Pancreas (tissue), 10 donors: ENCODE results near the gene OR10J1. TPM values are rescaled to one million over a fixed set of nuclear protein-coding genes. Genes with fewer than 3 reads are reported as not detected.

Experiments used
- ATAC-seq, 4 donors: fragments of 200-7000 bp; cut with Tn5 transposase; one replicate each; pipeline versions ENCODE4 v1.8.0 to v1.9.1; 2020; ENCODE audit warnings: mild to moderate bottlenecking in 4 of 4, moderate library complexity in 4 of 4
- DNase-seq, 6 donors: peaks; one replicate each; pipeline ENCODE4 v3.0.0-alpha.2; 2020
- FAIRE-seq: peaks from 2 replicates; lab custom pipeline; 2012; peaks lifted over from hg19 to GRCh38; lab: Jason Lieb, UNC
- H3K27ac ChIP-seq, 4 donors: fragments of 200-600 bp; sonication (generic); 1 replicate in 3 of 4; 2 replicates in 1 of 4; pipeline versions ENCODE4 v1.5.0 to v1.8.0; 2020
- H3K27me3 ChIP-seq, 4 donors: fragments of 200-600 bp; one replicate each; pipeline ENCODE4 v1.8.0; 2021
- H3K36me3 ChIP-seq, 3 donors: fragments of 200-600 bp; sonication (generic) in 1 of 3; one replicate each; pipeline versions ENCODE4 v1.5.0 to v1.8.0; 2020 to 2021
- H3K4me1 ChIP-seq, 3 donors: fragments of 200-600 bp; one replicate each; pipeline ENCODE4 v1.8.0; 2021
- H3K4me3 ChIP-seq, 4 donors: fragments of 200-600 bp; sonication (generic) in 2 of 4; one replicate each; pipeline versions ENCODE4 v1.5.0 to v1.8.0; 2020 to 2021
- H3K9me3 ChIP-seq, 4 donors: fragments of 200-600 bp; one replicate each; pipeline ENCODE4 v1.8.0; 2021
- WGBS, 2 donors: extraction: QIAGEN DNeasy Blood & Tissue Kit; methylation state at CpG; one replicate each; pipeline ENCODE4 v1.1.7; 2013; 5-methylcytosine and 5-hydroxymethylcytosine counted together
- intact Hi-C, 3 donors: fragments of 100-400 bp; cut with DNase I; formaldehyde crosslinking; loops; one replicate each; pipeline versions ENCODE4 v1.11.1 to v1.14.2; 2022
- polyA plus RNA-seq, 2 donors: library from polyadenylated mRNA; stranded (reverse); fragments of 200-250 nt; gene quantifications; one replicate each; pipeline ENCODE4 v1.2.3, GENCODE V29; 2013
- total RNA-seq, 6 donors: library from RNA; stranded (reverse); fragmentation: NEBNext Ultra II Directional in 4 of 6; extraction: Animal tissue kit (Norgen Biotek cat#: 25700) in 4 of 6; gene quantifications; one replicate each; pipeline versions ENCODE4 v1.2.1 to v1.2.4, GENCODE V29; 2021 to 2023
- TF ChIP-seq, protein P1 (sequence below), 4 donors: fragments of 200-600 bp; sonication (generic) in 3 of 4; IDR thresholded peaks; one replicate each; pipeline versions ENCODE4 v1.5.0 to v1.8.0; 2021; ENCODE audit warnings: antibody characterized with exemption in 4 of 4
- donor health status: healthy with polysubstance abuse.
- donor health status: DM: no; HTN: no; CAD: no; lungs with moderate emphysema.
- donor health status: DM: no; HTN: no; CAD: no.
- donor health status: control.
- donor health status: control.
- donor health status: Bipolar disorder and iron deficiency.
- donor health status: DM: yes; HTN: yes; CAD: no.
- donor health status: DM: no; HTN: no; CAD: no.
- donor health status: DM: no; HTN: no; CAD: no.
- donor health status: DM: yes; HTN: yes; CAD: no.

Gene OR10J1
- total and polyA plus RNA-seq, 8 donors: not detected

DNA sequence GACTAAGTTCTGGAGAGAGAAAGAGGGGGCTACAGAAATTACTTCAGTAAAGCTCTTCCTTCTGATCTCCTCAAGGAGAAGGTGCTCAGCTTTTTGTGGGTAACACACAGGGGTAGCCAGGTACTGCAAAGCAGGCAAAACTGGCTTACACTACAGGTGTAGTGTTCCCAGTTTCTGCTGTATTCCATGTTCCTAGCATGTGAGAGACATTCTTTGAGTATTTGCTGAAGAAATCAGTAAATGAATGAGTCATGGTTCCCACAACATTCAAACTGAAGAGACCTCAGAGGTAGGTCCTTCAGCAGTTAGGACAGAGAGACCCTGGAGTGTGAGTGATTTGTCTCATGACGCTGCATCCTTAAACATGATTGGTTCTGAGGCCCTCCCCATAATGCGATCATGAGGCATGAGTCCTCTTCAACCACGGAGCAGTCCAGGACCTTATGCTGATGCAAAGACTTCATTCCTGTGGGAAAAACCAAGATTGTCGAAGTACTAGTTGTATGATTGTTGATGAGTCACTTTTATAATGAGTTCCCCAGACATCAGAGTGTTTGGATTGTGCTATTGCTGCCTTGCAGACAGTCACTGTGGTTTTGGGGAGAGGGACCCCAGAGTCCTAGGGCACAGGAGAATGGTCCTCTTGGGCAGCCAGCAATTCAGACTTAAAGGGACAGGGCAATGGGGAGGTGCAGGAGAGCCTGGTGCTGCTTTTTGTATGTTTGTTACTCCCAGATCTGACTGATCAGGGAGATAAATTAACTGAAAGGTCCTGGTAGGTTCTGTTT is 10.3 kb upstream of the OR10J1 start:
- H3K36me3 ChIP-seq: no peaks in the 10 kb centered on the region
- ATAC-seq (no peak), DNase-seq (no peak), FAIRE-seq (no peak)
- H3K9me3 ChIP-seq: no peaks in the 10 kb centered on the region
- WGBS, 2 donors: 73 to 79% methylated on average over 4 of the region's 4 CpGs
- H3K4me1 ChIP-seq: no peaks in the 10 kb centered on the region
- no peak overlapping the region for H3K4me3 ChIP-seq
- H3K27me3 ChIP-seq: no peaks in the 10 kb centered on the region
- H3K27ac ChIP-seq: no peak overlapping the region
- TF ChIP-seq, protein P1, sequence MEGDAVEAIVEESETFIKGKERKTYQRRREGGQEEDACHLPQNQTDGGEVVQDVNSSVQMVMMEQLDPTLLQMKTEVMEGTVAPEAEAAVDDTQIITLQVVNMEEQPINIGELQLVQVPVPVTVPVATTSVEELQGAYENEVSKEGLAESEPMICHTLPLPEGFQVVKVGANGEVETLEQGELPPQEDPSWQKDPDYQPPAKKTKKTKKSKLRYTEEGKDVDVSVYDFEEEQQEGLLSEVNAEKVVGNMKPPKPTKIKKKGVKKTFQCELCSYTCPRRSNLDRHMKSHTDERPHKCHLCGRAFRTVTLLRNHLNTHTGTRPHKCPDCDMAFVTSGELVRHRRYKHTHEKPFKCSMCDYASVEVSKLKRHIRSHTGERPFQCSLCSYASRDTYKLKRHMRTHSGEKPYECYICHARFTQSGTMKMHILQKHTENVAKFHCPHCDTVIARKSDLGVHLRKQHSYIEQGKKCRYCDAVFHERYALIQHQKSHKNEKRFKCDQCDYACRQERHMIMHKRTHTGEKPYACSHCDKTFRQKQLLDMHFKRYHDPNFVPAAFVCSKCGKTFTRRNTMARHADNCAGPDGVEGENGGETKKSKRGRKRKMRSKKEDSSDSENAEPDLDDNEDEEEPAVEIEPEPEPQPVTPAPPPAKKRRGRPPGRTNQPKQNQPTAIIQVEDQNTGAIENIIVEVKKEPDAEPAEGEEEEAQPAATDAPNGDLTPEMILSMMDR (IDR thresholded peaks at IDR 0.05): no peak
- intact Hi-C loops: no loop called here

DNA sequence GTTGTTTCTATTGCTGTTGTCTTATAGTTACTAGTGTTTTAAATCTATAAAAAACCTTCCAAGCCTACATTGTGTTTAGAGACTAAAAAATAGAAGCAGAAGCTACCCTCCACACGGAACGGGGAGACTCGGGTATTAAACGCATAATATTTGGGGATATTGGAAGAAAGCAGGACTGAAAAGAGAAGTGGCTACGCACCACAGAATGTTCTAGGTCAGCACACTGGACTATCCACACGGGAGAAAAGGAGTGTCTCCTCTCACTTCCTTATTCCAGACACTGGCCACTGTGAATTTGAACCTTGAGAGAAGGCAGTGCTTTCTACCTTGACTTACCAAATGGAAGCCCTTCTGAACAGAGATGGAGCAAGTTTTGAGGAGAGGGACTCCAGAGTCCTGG is 8.5 kb upstream of the OR10J1 start:
- 76 to 83% methylated on average over 6 of the region's 6 CpGs for WGBS, 2 donors

DNA sequence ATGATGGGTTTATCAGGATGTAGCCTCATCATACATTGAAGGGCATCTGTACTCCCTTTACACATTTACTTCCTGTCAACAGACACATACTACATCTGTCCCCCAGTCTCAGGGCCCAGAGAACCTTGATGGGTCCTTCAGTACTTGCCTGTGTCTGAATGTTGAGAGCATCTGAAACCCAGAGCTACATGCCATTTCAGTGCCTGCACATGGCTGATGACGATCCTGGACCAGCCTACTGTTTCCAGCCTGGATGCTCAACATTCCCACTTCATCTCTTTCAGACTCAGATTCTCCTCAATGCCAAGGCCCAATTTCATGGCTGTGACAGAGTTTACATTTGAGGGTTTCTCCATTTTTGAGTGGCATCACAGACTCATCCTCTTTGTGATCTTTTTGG is 7.6 kb upstream of the OR10J1 start, which contains the start of gene OR10J4:
Gene OR10J4 (plus strand): TSS at position 301 of the 400 bp plus-strand sequence.
- intact Hi-C loops: no loop called here
- TF ChIP-seq, protein P1 (IDR thresholded peaks at IDR 0.05): no peak
- Histone ChIP-seq H3K36me3 (no peaks in the 10 kb centered on the region), H3K27me3 (no peaks in the 10 kb centered on the region), H3K9me3 (no peaks in the 10 kb centered on the region), H3K4me3 (no peak within 1 kb of the TSS), H3K27ac (no peak within 1 kb of the TSS), H3K4me1 (no peaks in the 10 kb centered on the region)
- DNase-seq (no peak), FAIRE-seq (no peak), ATAC-seq (no peak)
- 69 to 92% methylated on average over 1 of the region's 1 CpG for WGBS, 2 donors

More for the DNA sequence above, 8.5 kb upstream of the OR10J1 start:
- intact Hi-C loops: no loop called here
- H3K4me3 ChIP-seq: no peak overlapping the region
- FAIRE-seq (no peak), ATAC-seq (peak in 1 of 4 donors; percentile 59), DNase-seq (no peak)
- no peaks in the 10 kb centered on the region for H3K36me3 ChIP-seq
- H3K27me3 ChIP-seq: no peaks in the 10 kb centered on the region
- H3K27ac ChIP-seq: no peak overlapping the region
- no peaks in the 10 kb centered on the region for H3K4me1 ChIP-seq
- no peaks in the 10 kb centered on the region for H3K9me3 ChIP-seq
- TF ChIP-seq, protein P1 (IDR thresholded peaks at IDR 0.05): no peak

DNA sequence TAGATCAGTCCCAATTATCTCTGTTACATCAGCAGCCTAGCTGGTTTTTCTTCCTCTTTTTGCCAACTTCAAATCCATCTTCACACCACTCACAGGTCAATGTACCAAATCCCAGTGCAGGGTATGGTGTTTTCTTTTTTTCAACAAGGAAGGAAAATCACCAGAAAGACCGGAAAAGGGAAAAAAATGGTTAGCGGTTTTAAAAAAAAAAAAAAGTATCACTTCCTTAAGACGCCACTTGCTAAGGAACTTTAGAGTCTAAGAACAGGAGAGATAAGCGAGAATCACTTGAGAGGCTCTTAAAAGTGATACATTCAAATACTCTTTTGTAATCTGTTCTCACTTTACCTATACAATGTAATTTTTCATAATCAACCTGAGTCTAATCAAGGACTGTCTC is 3.1 kb upstream of the OR10J1 start:
- Histone ChIP-seq H3K36me3 (no peaks in the 10 kb centered on the region), H3K4me1 (no peaks in the 10 kb centered on the region), H3K27me3 (no peaks in the 10 kb centered on the region), H3K4me3 (no peak overlapping the region), H3K9me3 (no peaks in the 10 kb centered on the region), H3K27ac (no peak overlapping the region)
- intact Hi-C loops: no loop called here
- peak in 1 of 4 donors; percentile 24 for ATAC-seq
- DNase-seq: no peak
- WGBS, 2 donors: 67 to 72% methylated on average over 4 of the region's 4 CpGs
- no peak for FAIRE-seq
- TF ChIP-seq, protein P1 (IDR thresholded peaks at IDR 0.05): no peak

DNA sequence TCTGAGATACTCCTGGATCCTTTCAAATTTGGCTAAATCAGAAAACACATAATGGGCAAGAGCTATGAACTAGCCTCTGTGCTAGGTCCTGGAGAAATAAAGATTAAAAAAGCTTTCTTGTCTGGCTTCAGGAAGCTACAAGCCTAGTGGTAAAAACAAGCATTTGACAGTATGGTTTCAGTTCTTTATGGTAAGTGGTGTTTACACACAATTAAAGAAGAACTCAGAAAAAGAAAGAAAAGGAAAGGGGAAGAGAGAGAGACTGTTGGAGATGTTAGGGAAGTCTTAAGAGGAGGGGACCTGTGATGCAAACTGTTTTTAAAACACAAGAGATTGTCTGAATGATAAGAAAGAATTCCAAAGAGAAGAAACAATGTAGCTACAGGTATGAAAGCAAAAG is 1.8 kb downstream of the OR10J1 start:
- Histone ChIP-seq H3K4me3 (no peak overlapping the region), H3K27me3 (no peaks in the 10 kb centered on the region), H3K27ac (no peak overlapping the region), H3K36me3 (no peaks in the 10 kb centered on the region), H3K4me1 (no peaks in the 10 kb centered on the region), H3K9me3 (no peaks in the 10 kb centered on the region)
- DNase-seq (no peak), FAIRE-seq (no peak), ATAC-seq (peak in 1 of 4 donors; percentile 45)
- intact Hi-C loops: no loop called here
- TF ChIP-seq, protein P1 (IDR thresholded peaks at IDR 0.05): no peak
